MM.1S (cell line): ENCODE measurements around the gene PRKCA.

Source experiments
- DNase-seq: peaks from one replicate; pipeline ENCODE4 v3.0.0-alpha.2; 2015
- H2AFZ ChIP-seq: fragments of 300-600 bp; sonication (generic); 2 replicates; pipeline ENCODE4 v1.6.0; 2016; ENCODE audit warnings: antibody characterized with exemption, low read length
- H3F3A ChIP-seq: fragments of 300-600 bp; sonication (generic); 2 replicates; pipeline ENCODE4 v1.6.1; 2016; ENCODE audit warnings: mild to moderate bottlenecking, antibody characterized with exemption, low read length, moderate library complexity, mixed read lengths; ENCODE audit not compliant: insufficient read depth
- H3K27ac ChIP-seq: fragments of 300-600 bp; sonication (generic); 2 replicates; pipeline ENCODE4 v1.5.1; 2016; ENCODE audit warnings: mild to moderate bottlenecking, low read length
- H3K27me3 ChIP-seq: fragments of 300-600 bp; sonication (generic); replicated peaks from 2 replicates; pipeline ENCODE4 v1.6.0; 2016; ENCODE audit warnings: low read length; ENCODE audit not compliant: insufficient read depth
- H3K36me3 ChIP-seq: fragments of 300-600 bp; sonication (generic); replicated peaks from 2 replicates; pipeline ENCODE4 v1.6.1; 2016; ENCODE audit warnings: mild to moderate bottlenecking, low read length, mixed read lengths; ENCODE audit not compliant: insufficient read depth
- H3K4me1 ChIP-seq: fragments of 300-600 bp; sonication (generic); 2 replicates; pipeline ENCODE4 v1.6.1; 2016; ENCODE audit warnings: low read length, mixed read lengths
- H3K4me2 ChIP-seq: fragments of 300-600 bp; sonication (generic); 2 replicates; pipeline ENCODE4 v1.6.0; 2016; ENCODE audit warnings: low read depth, low read length
- H3K4me3 ChIP-seq: fragments of 300-600 bp; sonication (generic); 2 replicates; pipeline ENCODE4 v1.5.1; 2016; ENCODE audit warnings: low read length, mixed read lengths
- H3K79me2 ChIP-seq: fragments of 300-600 bp; sonication (generic); 2 replicates; pipeline ENCODE4 v1.6.1; 2016; ENCODE audit warnings: mixed run types, low read length, mixed read lengths
- H3K9ac ChIP-seq: fragments of 300-600 bp; sonication (generic); 2 replicates; pipeline ENCODE4 v1.6.1; 2016; ENCODE audit warnings: low read length, mixed read lengths
- H3K9me2 ChIP-seq: fragments of 300-600 bp; sonication (generic); replicated peaks from 2 replicates; pipeline ENCODE4 v1.6.1; 2016; ENCODE audit warnings: mild to moderate bottlenecking, low read length, mixed read lengths; ENCODE audit not compliant: insufficient read depth
- H3K9me3 ChIP-seq: fragments of 300-600 bp; sonication (generic); replicated peaks from 2 replicates; pipeline ENCODE4 v1.6.1; 2016; ENCODE audit warnings: mild to moderate bottlenecking, low read length, mixed read lengths; ENCODE audit not compliant: insufficient read depth
- H4K20me1 ChIP-seq: fragments of 300-600 bp; sonication (generic); 2 replicates; pipeline ENCODE4 v1.6.1; 2016; ENCODE audit warnings: mild to moderate bottlenecking, low read length, moderate library complexity, mixed read lengths; ENCODE audit not compliant: insufficient read depth
- EZH2 ChIP-seq: fragments of 300-600 bp; sonication (generic); optimal IDR thresholded peaks from 2 replicates; pipeline ENCODE3; 2017; ENCODE audit warnings: low read depth, mild to moderate bottlenecking, antibody characterized with exemption, low read length, mixed read lengths
- EZH2phosphoT487 ChIP-seq: fragments of 300-600 bp; sonication (generic); IDR thresholded peaks from 2 replicates; pipeline ENCODE4 v1.6.1; 2018; ENCODE audit warnings: antibody characterized with exemption, low read length
- TF ChIP-seq, protein P1 (sequence below): fragments of 300-600 bp; sonication (generic); IDR thresholded peaks from 2 replicates; pipeline ENCODE4 v1.5.1; 2016; ENCODE audit warnings: antibody characterized with exemption, low read length, mixed read lengths

Gene PRKCA

DNA sequence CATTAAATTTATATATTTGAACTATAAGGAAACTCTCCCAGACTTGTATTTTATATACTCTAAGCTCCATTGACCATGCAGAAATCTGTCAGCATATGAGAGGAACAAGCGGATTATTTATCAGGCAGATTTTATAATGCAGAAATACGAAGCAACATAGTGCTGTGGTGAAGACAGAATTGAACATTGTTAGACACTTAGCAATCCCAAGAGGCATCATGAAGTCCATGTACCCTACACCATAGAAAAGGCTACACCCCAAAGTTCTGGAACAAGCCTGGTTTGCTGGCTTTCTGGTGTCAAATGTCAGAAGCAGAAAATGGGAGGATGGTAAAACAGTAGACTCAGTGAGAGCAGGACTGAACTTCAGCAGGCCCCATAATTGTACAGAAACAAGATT, 241.1 kb downstream of the PRKCA start:
- TF ChIP-seq EZH2 (no peak), EZH2phosphoT487 (no peak)
- TF ChIP-seq, protein P1, sequence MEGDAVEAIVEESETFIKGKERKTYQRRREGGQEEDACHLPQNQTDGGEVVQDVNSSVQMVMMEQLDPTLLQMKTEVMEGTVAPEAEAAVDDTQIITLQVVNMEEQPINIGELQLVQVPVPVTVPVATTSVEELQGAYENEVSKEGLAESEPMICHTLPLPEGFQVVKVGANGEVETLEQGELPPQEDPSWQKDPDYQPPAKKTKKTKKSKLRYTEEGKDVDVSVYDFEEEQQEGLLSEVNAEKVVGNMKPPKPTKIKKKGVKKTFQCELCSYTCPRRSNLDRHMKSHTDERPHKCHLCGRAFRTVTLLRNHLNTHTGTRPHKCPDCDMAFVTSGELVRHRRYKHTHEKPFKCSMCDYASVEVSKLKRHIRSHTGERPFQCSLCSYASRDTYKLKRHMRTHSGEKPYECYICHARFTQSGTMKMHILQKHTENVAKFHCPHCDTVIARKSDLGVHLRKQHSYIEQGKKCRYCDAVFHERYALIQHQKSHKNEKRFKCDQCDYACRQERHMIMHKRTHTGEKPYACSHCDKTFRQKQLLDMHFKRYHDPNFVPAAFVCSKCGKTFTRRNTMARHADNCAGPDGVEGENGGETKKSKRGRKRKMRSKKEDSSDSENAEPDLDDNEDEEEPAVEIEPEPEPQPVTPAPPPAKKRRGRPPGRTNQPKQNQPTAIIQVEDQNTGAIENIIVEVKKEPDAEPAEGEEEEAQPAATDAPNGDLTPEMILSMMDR: no peak
- Histone ChIP-seq H3K4me1 (peaks cover 29% of the 10 kb centered on the region), H2AFZ (no peak overlapping the region), H3K79me2 (0 out of 2 replicates have a peak, but pooled peaks cover 2% of the 10 kb centered on the region), H3K4me2 (no peak overlapping the region), H3K36me3 (no peaks in the 10 kb centered on the region), H3F3A (peaks cover 20% of the 10 kb centered on the region), H3K27ac (no peak overlapping the region), H3K9me3 (no peaks in the 10 kb centered on the region), H3K9ac (no peak overlapping the region), H3K4me3 (no peak overlapping the region), H4K20me1 (no peaks in the 10 kb centered on the region), H3K27me3 (no peaks in the 10 kb centered on the region; the same call in 1 of the 2 replicates), H3K9me2 (no peaks in the 10 kb centered on the region)
- no peak for DNase-seq

DNA sequence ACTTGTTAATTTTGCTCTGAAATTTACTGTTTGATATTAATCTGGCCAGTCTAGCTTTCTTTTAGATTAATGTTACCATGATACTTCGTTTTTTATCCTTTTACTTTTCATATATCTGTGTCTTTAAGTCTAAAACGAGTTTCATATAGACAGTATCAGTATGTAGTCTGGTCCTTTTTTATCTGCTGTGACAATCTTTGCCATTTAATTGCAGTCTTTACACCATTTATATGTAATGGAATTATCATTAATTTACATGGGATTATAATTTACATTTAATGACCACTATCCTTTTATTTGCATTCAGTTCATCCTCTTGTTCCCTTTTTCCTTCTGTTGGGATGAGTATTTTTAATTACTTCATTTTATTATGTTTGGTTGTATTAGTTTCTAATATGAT, 243.5 kb downstream of the PRKCA start:
- no peak overlapping the region for H3K27ac ChIP-seq
- H3K9me2 ChIP-seq: no peaks in the 10 kb centered on the region
- H4K20me1 ChIP-seq: no peaks in the 10 kb centered on the region
- H3K4me3 ChIP-seq: no peak overlapping the region
- no peak for DNase-seq
- no peak overlapping the region for H3K9ac ChIP-seq
- H3K9me3 ChIP-seq: no peaks in the 10 kb centered on the region
- H3K36me3 ChIP-seq: no peaks in the 10 kb centered on the region
- H3K27me3 ChIP-seq: no peaks in the 10 kb centered on the region
- TF ChIP-seq, protein P1: no peak
- TF ChIP-seq EZH2: no peak
- no peak for TF ChIP-seq EZH2phosphoT487
- no peaks in the 10 kb centered on the region for H3K79me2 ChIP-seq
- H3F3A ChIP-seq: peaks cover 17% of the 10 kb centered on the region
- H3K4me2 ChIP-seq: no peak overlapping the region
- H3K4me1 ChIP-seq: peaks cover 24% of the 10 kb centered on the region
- H2AFZ ChIP-seq: no peak overlapping the region

DNA sequence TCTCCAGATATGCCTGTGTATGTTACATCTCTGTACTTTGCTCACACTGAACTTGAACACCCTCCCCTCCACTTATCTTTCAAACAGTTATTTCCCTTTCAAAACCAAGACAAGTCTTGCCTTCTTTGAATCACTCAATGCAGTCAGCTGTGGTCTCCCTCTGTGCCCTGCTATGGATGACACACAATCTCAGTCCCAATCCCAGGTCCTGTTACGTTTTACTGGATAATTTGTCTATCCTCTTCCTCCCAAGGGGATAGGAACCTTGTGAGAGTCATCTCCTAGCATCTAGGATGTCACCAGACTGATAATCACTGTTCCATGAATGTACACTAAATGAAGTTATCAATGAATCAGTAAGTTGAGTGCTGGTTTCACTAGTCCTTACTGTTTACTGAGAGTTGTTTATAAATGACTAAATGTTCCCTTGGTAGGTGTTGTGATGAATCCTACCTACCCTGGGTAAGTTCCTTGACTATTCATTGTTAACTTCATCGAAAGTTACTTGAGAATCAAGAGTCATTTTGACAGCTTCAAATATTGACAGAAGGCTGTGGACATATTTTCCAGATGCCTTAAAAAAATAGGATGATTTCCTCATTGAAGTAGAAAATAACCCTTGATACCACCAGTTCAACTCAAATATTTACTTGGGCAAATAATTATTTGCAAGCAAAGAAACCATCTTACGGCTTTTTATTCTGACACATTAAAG, 244.9 kb downstream of the PRKCA start:
- H3K4me2 ChIP-seq: no peak overlapping the region
- no peak overlapping the region for H3K27ac ChIP-seq
- no peak for DNase-seq
- H3K4me3 ChIP-seq: no peak overlapping the region
- H3K9ac ChIP-seq: no peak overlapping the region
- peaks cover 3% of the 10 kb centered on the region for H3F3A ChIP-seq
- no peaks in the 10 kb centered on the region for H3K36me3 ChIP-seq
- no peaks in the 10 kb centered on the region for H3K27me3 ChIP-seq
- H3K9me2 ChIP-seq: no peaks in the 10 kb centered on the region
- TF ChIP-seq, protein P1: no peak
- no peak for TF ChIP-seq EZH2phosphoT487
- TF ChIP-seq EZH2: no peak
- no peak overlapping the region for H2AFZ ChIP-seq
- H3K4me1 ChIP-seq: peaks cover 12% of the 10 kb centered on the region
- no peaks in the 10 kb centered on the region for H3K9me3 ChIP-seq
- no peaks in the 10 kb centered on the region for H4K20me1 ChIP-seq
- no peaks in the 10 kb centered on the region for H3K79me2 ChIP-seq
